AG08395 (cell line): ENCODE measurements around the gene MTRF1.

Experiments used
- DNase-seq: peaks from one replicate; pipeline ENCODE4 v3.0.0; 2012; ENCODE audit warnings: mixed read lengths, low spot score

Gene MTRF1, protein sequence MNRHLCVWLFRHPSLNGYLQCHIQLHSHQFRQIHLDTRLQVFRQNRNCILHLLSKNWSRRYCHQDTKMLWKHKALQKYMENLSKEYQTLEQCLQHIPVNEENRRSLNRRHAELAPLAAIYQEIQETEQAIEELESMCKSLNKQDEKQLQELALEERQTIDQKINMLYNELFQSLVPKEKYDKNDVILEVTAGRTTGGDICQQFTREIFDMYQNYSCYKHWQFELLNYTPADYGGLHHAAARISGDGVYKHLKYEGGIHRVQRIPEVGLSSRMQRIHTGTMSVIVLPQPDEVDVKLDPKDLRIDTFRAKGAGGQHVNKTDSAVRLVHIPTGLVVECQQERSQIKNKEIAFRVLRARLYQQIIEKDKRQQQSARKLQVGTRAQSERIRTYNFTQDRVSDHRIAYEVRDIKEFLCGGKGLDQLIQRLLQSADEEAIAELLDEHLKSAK

DNA sequence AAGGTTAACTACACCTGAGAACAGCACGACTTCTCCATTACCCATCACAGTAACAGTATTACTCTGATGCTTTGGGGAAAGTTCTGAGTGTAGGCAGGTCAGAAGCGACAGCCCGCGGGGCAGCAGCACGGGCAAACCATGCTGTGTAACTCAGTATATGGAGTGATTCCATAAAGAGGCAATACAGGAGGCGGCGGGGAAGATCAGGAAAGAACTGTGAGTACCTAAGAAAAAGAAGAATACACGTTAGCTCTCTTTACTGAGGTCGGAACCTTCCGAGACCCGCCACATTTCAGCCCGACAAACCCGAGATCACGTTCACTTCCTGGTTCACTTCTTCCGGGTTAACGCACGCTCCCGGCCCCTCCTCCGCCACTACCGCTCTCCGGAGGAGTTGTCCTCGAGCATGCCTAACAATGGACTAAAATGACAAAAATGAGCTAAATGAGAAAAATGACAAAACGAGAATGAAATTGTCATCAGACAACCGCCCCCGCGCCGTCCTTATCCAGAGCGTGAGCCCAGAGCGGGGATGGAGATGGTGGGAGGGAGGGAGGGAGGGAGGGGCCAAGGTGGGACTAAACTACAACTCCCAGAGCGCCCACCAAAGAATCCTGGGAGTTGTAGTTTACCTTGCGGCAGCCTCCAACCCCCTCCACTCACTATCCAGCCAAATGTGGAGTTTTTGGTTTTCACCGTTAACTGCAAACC, at the start of gene MTRF1:
TSS of gene MTRF1 (minus strand) at position 316 of the 711 bp plus-strand sequence. CDS start 2,669 bp downstream, outside the sequence.
- peak; percentile 90 for DNase-seq

- DNase-seq = no peak
These were observed 49.7 kb upstream of the MTRF1 start for GRCh38 chr13:41313117-41313516.

- peak; percentile 34 for DNase-seq
These were observed 48.8 kb upstream of the MTRF1 start for GRCh38 chr13:41312176-41312500.

GRCh38 chr13:41311406-41312175, 48.2 kb upstream of the MTRF1 start:
- DNase-seq = peak; percentile 43

DNA sequence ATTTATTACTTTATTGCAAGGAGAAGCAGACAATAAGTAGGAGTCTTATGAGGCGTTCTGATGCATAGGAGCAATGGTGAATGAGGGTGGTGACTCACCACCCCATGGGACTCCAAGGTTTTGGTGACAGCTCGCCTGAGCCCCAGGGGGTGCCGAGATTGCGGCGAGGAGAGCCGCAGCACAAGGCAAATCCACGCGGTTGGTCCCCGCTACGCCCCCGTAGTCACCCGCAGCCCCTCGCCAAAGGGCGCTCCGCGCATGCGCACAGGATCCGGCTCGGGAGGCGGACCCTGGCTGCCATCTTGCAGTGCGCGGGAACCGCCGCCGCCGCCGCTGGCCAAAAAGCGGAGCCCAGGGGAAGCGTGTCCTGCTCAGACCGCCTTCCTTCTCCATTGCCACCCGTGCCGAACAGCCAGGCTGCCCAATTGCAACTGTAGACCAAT, 47.6 kb upstream of the MTRF1 start, which contains the start of gene NAA16:
TSS of gene NAA16 (plus strand) at position 305 of the 443 bp plus-strand sequence. CDS start 262 bp downstream, outside the sequence.
- peak; percentile 97 for DNase-seq

DNA sequence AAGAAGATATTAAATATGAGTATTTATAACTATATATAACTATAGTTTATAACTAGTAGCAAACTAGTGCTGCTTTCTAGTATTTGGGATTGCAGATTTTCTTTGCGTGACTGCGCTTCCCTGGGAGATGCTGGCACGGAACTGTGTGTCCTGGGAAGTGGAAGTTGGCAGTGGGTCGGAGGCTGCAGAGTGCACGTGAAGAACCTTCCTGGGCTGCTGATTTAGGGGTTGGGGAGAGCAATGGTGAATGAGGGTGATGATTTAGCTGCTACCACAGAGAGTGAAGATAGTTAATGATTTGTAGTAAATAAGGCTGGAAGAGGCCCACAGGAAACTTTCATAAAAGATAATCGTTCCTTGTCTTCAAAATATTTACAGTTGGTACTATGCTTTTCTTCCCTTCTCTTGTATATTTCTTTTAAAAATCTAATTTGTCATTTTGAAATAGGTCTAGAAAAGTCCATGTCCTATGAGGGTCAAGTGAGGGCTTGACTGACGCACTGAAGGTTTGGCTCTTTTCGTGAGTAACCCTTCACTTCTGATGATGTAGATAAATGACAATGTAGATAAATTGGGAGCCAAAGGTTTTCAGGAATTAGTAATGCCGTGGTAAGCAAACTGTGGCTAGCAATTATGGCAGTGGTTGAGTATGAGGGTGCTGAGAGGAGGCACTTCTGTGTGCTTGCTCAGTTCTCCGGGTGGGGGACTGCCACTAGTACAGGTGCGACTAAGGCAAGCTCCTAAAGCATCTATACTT, 44.7 kb upstream of the MTRF1 start:
- no peak for DNase-seq

- DNase-seq = no peak
These were observed 43.1 kb upstream of the MTRF1 start for GRCh38 chr13:41306271-41307145.

GRCh38 chr13:41304551-41304950, 41.2 kb upstream of the MTRF1 start:
- no peak for DNase-seq

DNA sequence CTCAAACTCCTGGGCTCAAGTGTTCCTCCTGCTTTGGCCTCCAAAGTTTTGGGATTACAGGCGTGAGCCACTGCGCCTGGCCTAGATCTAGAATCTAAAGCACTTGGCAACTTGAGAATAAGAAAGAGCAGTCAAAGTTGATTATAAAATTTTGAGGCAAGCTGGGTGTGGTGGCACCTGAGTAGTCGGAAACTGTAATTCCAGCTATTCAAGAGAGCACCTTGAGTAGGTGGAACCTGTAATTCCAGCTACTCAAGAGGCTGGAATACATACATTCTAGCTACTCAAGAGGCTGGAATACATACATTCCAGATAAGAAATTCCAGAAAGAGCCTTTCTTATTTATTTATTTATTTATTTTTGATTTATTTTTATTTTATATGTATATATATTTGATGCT, 39.4 kb upstream of the MTRF1 start:
- no peak for DNase-seq

DNA sequence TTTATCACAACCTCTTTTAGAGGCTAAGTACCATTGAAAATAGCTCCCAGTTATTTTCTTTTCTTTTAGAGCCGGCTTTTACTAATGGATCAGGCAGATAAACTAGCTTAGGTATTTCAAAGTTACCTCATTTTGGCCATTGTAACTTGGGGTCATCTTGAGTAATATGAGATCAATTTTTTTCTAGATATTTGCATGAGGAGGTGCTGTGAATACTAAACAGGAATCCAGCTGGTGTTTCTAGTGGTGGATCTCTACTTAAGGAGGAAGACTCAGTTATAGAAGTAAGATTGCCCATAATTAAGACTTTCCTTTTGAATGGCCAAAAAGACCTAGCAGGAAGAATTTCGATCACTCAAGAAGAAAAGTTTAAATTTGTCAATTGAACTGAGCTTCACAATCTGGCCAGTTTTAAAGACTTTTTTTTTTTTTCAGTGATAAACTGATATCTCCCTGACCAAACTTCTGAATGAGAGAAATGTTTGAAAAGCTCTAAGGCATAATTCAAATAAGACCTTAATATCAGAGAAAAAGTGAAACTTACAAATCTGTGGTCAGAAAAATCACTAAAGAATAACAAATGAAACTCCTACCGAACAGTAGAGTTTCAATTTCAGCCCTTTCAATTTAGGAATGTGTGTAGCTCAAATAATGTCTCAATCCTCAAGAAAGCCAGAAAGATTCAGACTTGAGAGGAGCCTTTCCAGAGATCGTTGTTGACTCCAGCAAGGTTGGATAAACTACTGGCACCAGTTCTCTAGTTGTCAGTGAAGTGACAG, 36.1 kb upstream of the MTRF1 start:
- no peak for DNase-seq

DNA sequence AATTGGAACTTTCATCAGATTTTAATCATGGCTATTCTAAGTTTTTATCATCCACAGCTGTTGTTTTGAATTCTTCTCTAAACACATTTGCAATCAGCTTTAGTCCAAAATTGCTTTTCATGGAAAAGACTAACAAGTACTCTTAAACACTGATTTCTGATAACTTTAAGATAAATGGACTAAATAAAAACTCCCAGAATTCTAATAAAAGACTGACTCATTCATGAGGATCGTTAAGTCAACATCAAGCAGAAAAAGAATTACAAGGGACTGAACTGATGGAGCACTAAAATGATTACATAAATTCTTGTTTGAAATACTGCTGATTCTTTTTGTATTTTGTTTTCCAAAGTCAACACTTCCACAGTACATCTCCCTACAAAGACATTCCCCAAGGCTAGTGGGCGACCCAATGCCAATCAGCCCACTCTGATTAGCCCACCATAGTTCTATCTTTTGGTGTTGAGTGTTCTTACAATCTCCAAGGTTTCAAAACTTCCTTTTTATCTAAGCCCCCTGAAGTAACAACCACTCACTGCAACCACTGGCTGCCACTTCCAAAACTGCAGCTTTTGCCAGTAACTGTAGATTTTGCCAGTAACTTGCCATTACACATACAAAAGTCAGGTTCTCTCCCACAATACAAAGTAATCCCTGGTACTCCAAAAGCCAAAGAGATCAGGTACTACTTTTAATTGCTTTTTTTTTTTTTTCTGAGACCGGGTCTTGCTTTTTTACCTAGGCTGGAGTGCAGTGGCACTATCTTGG, 33.7 kb upstream of the MTRF1 start:
- no peak for DNase-seq

DNA sequence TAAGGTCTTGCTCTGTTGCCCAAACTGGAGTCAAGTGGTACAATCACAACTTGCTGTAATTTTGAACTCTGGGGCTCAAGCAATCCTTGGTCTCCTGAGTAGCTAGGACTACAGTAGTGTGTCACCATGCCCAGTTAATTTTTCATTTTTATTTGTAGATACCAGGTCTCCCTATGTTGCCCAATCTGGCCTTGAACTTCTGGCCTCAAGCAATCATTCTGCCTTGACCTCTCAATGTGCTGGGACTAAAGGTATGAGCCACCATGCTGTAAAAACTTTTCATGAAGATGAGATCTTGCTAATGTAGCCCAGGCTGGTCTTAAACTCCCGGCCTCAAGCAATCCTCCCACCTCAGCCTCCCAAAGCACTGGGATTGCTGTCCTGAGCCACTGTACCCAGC, 32.6 kb upstream of the MTRF1 start:
- no peak for DNase-seq

DNA sequence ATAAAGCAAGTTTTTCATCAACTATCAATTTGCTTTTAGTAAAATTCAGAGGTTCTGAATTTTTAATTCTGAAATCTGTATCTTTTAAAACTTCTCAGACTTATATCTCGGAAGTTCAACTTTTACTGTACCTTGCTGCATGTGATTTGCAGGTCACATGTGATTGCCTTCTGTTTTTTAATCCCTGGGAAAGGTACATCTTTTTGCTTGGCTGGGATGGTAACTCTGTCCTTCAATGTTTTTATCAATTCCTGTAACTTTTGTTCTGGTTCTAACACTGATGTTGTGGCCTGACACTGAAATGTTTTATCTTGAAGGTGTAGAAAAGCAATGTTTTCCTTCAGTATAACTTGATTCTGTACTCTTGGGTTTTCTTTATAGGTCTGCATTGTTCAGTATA, 31.5 kb upstream of the MTRF1 start:
- DNase-seq = no peak

GRCh38 chr13:41293272-41293671, 29.9 kb upstream of the MTRF1 start:
- DNase-seq = no peak

GRCh38 chr13:41291246-41291645, 27.9 kb upstream of the MTRF1 start:
- DNase-seq = no peak

- no peak for DNase-seq
These were observed 26.1 kb upstream of the MTRF1 start for GRCh38 chr13:41289463-41289881.

GRCh38 chr13:41286370-41286769, 23.0 kb upstream of the MTRF1 start:
- DNase-seq = no peak

GRCh38 chr13:41284512-41285288, 21.3 kb upstream of the MTRF1 start:
- DNase-seq = peak; percentile 41
